GM23338 (cell line): Measurements from ENCODE around the gene CHRM5. TPM values are rescaled to one million over a fixed set of nuclear protein-coding genes. Genes with fewer than 3 reads are reported as not detected.
"Not testable (repeated sequence)": the region's sequence is repeated elsewhere in the genome, so short reads cannot be mapped to it uniquely, and the experiment has no call there.

Experiments used
- ATAC-seq: fragments of 200-7000 bp; cut with Tn5 transposase; 3 replicates; pipeline ENCODE4 v1.9.1; 2020
- DNase-seq: peaks from one replicate; pipeline ENCODE4 v3.0.0-alpha.2; 2015; ENCODE audit warnings: low spot score
- H2AFZ ChIP-seq: fragments of 200-600 bp; sonication (generic); 2 replicates; pipeline ENCODE4 v1.8.0; 2016; ENCODE audit warnings: antibody characterized with exemption, mild to moderate bottlenecking, moderate library complexity
- H3F3A ChIP-seq: fragments of 200-600 bp; sonication (generic); replicated peaks from 2 replicates; pipeline ENCODE4 v1.8.0; 2017; ENCODE audit warnings: antibody characterized with exemption, mixed run types, low read depth
- H3K27ac ChIP-seq: fragments of 200-600 bp; sonication (generic); 2 replicates; pipeline ENCODE4 v1.6.1; 2016; ENCODE audit warnings: low read depth
- H3K27me3 ChIP-seq: fragments of 200-600 bp; sonication (generic); 2 replicates; pipeline ENCODE4 v1.8.0; 2016; ENCODE audit warnings: mild to moderate bottlenecking, mixed run types, moderate library complexity; ENCODE audit not compliant: insufficient read depth
- H3K36me3 ChIP-seq: fragments of 200-600 bp; sonication (generic); 2 replicates; pipeline ENCODE4 v1.8.0; 2016; ENCODE audit warnings: mild to moderate bottlenecking; ENCODE audit not compliant: insufficient read depth
- H3K4me1 ChIP-seq: fragments of 200-600 bp; sonication (generic); 2 replicates; pipeline ENCODE4 v1.8.0; 2016; ENCODE audit warnings: mild to moderate bottlenecking, moderate library complexity; ENCODE audit not compliant: insufficient read depth
- H3K4me2 ChIP-seq: fragments of 200-600 bp; sonication (generic); 2 replicates; pipeline ENCODE4 v1.7.1; 2017; ENCODE audit warnings: mixed run types
- H3K4me3 ChIP-seq: fragments of 200-600 bp; sonication (generic); 2 replicates; pipeline ENCODE4 v1.6.1; 2016; ENCODE audit warnings: mixed run types
- H3K79me2 ChIP-seq: fragments of 200-600 bp; sonication (generic); replicated peaks from 2 replicates; pipeline ENCODE4 v1.8.0; 2017; ENCODE audit warnings: mild to moderate bottlenecking; ENCODE audit not compliant: insufficient read depth
- H3K9me2 ChIP-seq: fragments of 200-600 bp; sonication (generic); 2 replicates; pipeline ENCODE4 v1.8.0; 2017; ENCODE audit not compliant: insufficient read depth
- H4K20me1 ChIP-seq: fragments of 200-600 bp; sonication (generic); replicated peaks from 2 replicates; pipeline ENCODE4 v1.8.0; 2017; ENCODE audit warnings: mild to moderate bottlenecking; ENCODE audit not compliant: insufficient read depth
- H3K27ac Mint-ChIP-seq: 2 replicates; pipeline ENCODE4 v1.8.0; 2020; ENCODE audit warnings: inconsistent platforms, mild to moderate bottlenecking, moderate library complexity, mixed read lengths
- H3K27me3 Mint-ChIP-seq: 3 replicates; pipeline ENCODE4 v1.8.0; 2022; ENCODE audit warnings: low read depth, mild to moderate bottlenecking, moderate library complexity, mixed read lengths, inconsistent platforms; ENCODE audit not compliant: insufficient read depth, poor library complexity
- H3K36me3 Mint-ChIP-seq: 3 replicates; pipeline ENCODE4 v1.8.0; 2021; ENCODE audit warnings: low read depth, mild to moderate bottlenecking, inconsistent platforms, moderate library complexity, mixed read lengths
- H3K4me1 Mint-ChIP-seq: 3 replicates; pipeline ENCODE4 v1.8.0; 2020; ENCODE audit warnings: mild to moderate bottlenecking, inconsistent platforms, mixed read lengths
- H3K4me3 Mint-ChIP-seq: 3 replicates; pipeline ENCODE4 v1.8.0; 2021; ENCODE audit warnings: moderate library complexity, mild to moderate bottlenecking, inconsistent platforms, mixed read lengths
- H3K9me3 Mint-ChIP-seq: 3 replicates; pipeline ENCODE4 v1.8.0; 2020; ENCODE audit warnings: moderate library complexity, mild to moderate bottlenecking, inconsistent platforms, mixed read lengths
- ETS1 ChIP-seq: IDR thresholded peaks from 2 replicates; pipeline ENCODE4 v1.6.1; 2016; ENCODE audit warnings: antibody characterized with exemption
- EZH2phosphoT487 ChIP-seq: fragments of 200-600 bp; sonication (generic); IDR thresholded peaks from one replicate; pipeline ENCODE4 v1.8.1; 2018; ENCODE audit warnings: antibody characterized with exemption; ENCODE audit not compliant: unreplicated experiment
- JUNB ChIP-seq: IDR thresholded peaks from one replicate; pipeline ENCODE4 v1.6.1; 2016; ENCODE audit warnings: antibody characterized with exemption; ENCODE audit not compliant: unreplicated experiment
- POLR2AphosphoS5 ChIP-seq: IDR thresholded peaks from 2 replicates; pipeline ENCODE4 v1.6.1; 2016; ENCODE audit warnings: antibody characterized with exemption, low read depth
- REST ChIP-seq: IDR thresholded peaks from one replicate; pipeline ENCODE4 v1.6.1; 2018; ENCODE audit warnings: antibody characterized with exemption; ENCODE audit not compliant: unreplicated experiment
- ZNF114 ChIP-seq: fragments of 250-450 bp; sonication (Bioruptor Pico); IDR thresholded peaks from 2 replicates; pipeline ENCODE4 v1.5.0; 2020; ENCODE audit warnings: mild to moderate bottlenecking, moderate library complexity
- ZNF331 ChIP-seq: fragments of 250-450 bp; sonication (Bioruptor Pico); IDR thresholded peaks from 2 replicates; pipeline ENCODE4 v1.5.0; 2020; ENCODE audit warnings: low read depth, mild to moderate bottlenecking, moderate library complexity
- polyA plus RNA-seq: library from polyadenylated mRNA; unstranded; fragments of >200 nt; fragmentation: Nextera tagmentation; extraction: Ambion mirVana; gene quantifications from 2 replicates; pipeline ENCODE4 v1.2.1, GENCODE V29; 2016
- total RNA-seq: library from RNA; depleted of rRNA; stranded (reverse); fragments of >200 nt; shearing (Covaris generic); gene quantifications from 2 replicates; pipeline ENCODE4 v1.2.3, GENCODE V29; 2014

CHRM5 gene
- total and polyA plus RNA-seq, 2 experiments from 2014 or later, result not detected

GRCh38 chr15:34049112-34049511, 80.8 kb downstream of the CHRM5 start:
- peaks cover 3% of the 10 kb centered on the region for H3K27me3 Mint-ChIP-seq
- H3K4me1 Mint-ChIP-seq, result no peaks in the 10 kb centered on the region
- Histone ChIP-seq H4K20me1 (no peaks in the 10 kb centered on the region), H3K36me3 (no peaks in the 10 kb centered on the region), H3K4me2 (no peak overlapping the region), H3K4me3 (no peak overlapping the region), H3K27ac (no peak overlapping the region), H3K4me1 (no peaks in the 10 kb centered on the region), H2AFZ (no peak overlapping the region), H3K9me2 (0 out of 2 replicates have a peak, but pooled peaks cover 2% of the 10 kb centered on the region), H3K79me2 (no peaks in the 10 kb centered on the region), H3F3A (no peaks in the 10 kb centered on the region), H3K27me3 (no peaks in the 10 kb centered on the region)
- H3K4me3 Mint-ChIP-seq, result no peak overlapping the region
- peaks cover 28% of the 10 kb centered on the region for H3K9me3 Mint-ChIP-seq
- no peak for TF ChIP-seq ETS1
- no peak for TF ChIP-seq REST
- TF ChIP-seq EZH2phosphoT487, result no peak
- no peak for TF ChIP-seq ZNF114 (CRISPR knock-in tag)
- no peak for TF ChIP-seq ZNF331
- TF ChIP-seq POLR2AphosphoS5, result no peak
- TF ChIP-seq JUNB, result no peak
- no peak overlapping the region for H3K27ac Mint-ChIP-seq
- no peak for ATAC-seq
- no peak for DNase-seq
- H3K36me3 Mint-ChIP-seq, result peaks cover 6% of the 10 kb centered on the region; the same call in 2 of the 3 replicates

GRCh38 chr15:34050385-34050784, 82.1 kb downstream of the CHRM5 start:
- H3F3A ChIP-seq, H2AFZ ChIP-seq, H3K4me3 ChIP-seq, H3K4me3 Mint-ChIP-seq, H3K27ac Mint-ChIP-seq, ATAC-seq, H4K20me1 ChIP-seq, H3K4me1 Mint-ChIP-seq, H3K79me2 ChIP-seq, H3K4me2 ChIP-seq, H3K4me1 ChIP-seq, H3K27me3 ChIP-seq, H3K27me3 Mint-ChIP-seq, H3K9me2 ChIP-seq, H3K36me3 ChIP-seq, DNase-seq, H3K27ac ChIP-seq, H3K36me3 Mint-ChIP-seq: not testable (repeated sequence)
- H3K9me3 Mint-ChIP-seq, result peaks cover 28% of the 10 kb centered on the region
